ENCODE data around the gene HSF5. TPM values are rescaled to one million over a fixed set of nuclear protein-coding genes. Genes with fewer than 3 reads are reported as not detected.

The HSF5 gene
- total and polyA plus RNA-seq, 2 of the 13 experiments (the other 11 are each of a cell fraction or from before 2014, with no cell fraction given), result not detected

- TF ChIP-seq ZFY (CRISPR knock-in tag; IDR thresholded peaks at IDR 0.05) (peak; percentile 21; the same call in 1 of the 2 replicates), GATAD2A (CRISPR knock-in tag; IDR thresholded peaks at IDR 0.05) (peak; percentile 62), PHB2 (IDR thresholded peaks at IDR 0.05; ENCODE audit: partially characterized antibody) (no peak), CBX5 (CRISPR knock-in tag; IDR thresholded peaks at IDR 0.05; ENCODE audit: borderline replicate concordance) (peak; percentile 67; the same call in 1 of the 2 replicates), ZFP41 (CRISPR knock-in tag; IDR thresholded peaks at IDR 0.05; ENCODE audit: borderline replicate concordance) (no peak), RAD21 (CRISPR knock-in tag; IDR thresholded peaks at IDR 0.05) (peak; percentile 62), MIER3 (CRISPR knock-in tag; IDR thresholded peaks at IDR 0.05; ENCODE audit: borderline replicate concordance) (no peak; the same call in 1 of the 2 replicates), TFAP4 (IDR thresholded peaks at IDR 0.05; ENCODE audit: borderline replicate concordance, low read depth) (peak; percentile 91; the same call in 1 of the 2 replicates), ERF (CRISPR knock-in tag; IDR thresholded peaks at IDR 0.05) (0 out of 2 replicates have a peak, but pooled peaks have one; percentile 24), ZNF607 (CRISPR knock-in tag; IDR thresholded peaks at IDR 0.05; ENCODE audit: borderline replicate concordance) (peak; percentile 43; the same call in 1 of the 2 replicates), MXD1 (CRISPR knock-in tag; IDR thresholded peaks at IDR 0.05) (no peak), FOXJ3 (CRISPR knock-in tag; IDR thresholded peaks at IDR 0.05; ENCODE audit: borderline replicate concordance) (0 out of 2 replicates have a peak, but pooled peaks have one; percentile 27), ZBTB7B (CRISPR knock-in tag; IDR thresholded peaks at IDR 0.05) (peak; percentile 30; the same call in 1 of the 2 replicates), ZNF501 (CRISPR knock-in tag; IDR thresholded peaks at IDR 0.05) (no peak), ZNF263 (CRISPR knock-in tag; IDR thresholded peaks at IDR 0.05) (peak; percentile 50; the same call in 1 of the 2 replicates), MTF1 (CRISPR knock-in tag; IDR thresholded peaks at IDR 0.05) (no peak), SOX6 (IDR thresholded peaks at IDR 0.05) (no peak), SOX6 (CRISPR knock-in tag; IDR thresholded peaks at IDR 0.05) (peak; percentile 34; the same call in 1 of the 2 replicates), ZNF264 (CRISPR knock-in tag; IDR thresholded peaks at IDR 0.05) (0 out of 2 replicates have a peak, but pooled peaks have one; percentile 41), MYC (CRISPR knock-in tag; IDR thresholded peaks at IDR 0.05; ENCODE audit: borderline replicate concordance) (peak; percentile 68), CREM (IDR thresholded peaks at IDR 0.05) (peak; percentile 21), CREM (CRISPR knock-in tag; IDR thresholded peaks at IDR 0.05) (no peak), ZNF792 (CRISPR knock-in tag; IDR thresholded peaks at IDR 0.05) (0 out of 2 replicates have a peak, but pooled peaks have one; percentile 28), ZNF124 (CRISPR knock-in tag; IDR thresholded peaks at IDR 0.05) (peak; percentile 33; the same call in 1 of the 2 replicates), ISL2 (CRISPR knock-in tag; IDR thresholded peaks at IDR 0.05) (0 out of 2 replicates have a peak, but pooled peaks have one; percentile 43)
- TF ChIP-seq, protein P1, sequence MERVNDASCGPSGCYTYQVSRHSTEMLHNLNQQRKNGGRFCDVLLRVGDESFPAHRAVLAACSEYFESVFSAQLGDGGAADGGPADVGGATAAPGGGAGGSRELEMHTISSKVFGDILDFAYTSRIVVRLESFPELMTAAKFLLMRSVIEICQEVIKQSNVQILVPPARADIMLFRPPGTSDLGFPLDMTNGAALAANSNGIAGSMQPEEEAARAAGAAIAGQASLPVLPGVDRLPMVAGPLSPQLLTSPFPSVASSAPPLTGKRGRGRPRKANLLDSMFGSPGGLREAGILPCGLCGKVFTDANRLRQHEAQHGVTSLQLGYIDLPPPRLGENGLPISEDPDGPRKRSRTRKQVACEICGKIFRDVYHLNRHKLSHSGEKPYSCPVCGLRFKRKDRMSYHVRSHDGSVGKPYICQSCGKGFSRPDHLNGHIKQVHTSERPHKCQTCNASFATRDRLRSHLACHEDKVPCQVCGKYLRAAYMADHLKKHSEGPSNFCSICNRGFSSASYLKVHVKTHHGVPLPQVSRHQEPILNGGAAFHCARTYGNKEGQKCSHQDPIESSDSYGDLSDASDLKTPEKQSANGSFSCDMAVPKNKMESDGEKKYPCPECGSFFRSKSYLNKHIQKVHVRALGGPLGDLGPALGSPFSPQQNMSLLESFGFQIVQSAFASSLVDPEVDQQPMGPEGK (CRISPR knock-in tag; IDR thresholded peaks at IDR 0.05), result peak; percentile 14; the same call in 1 of the 2 replicates
- TF ChIP-seq, protein P2, sequence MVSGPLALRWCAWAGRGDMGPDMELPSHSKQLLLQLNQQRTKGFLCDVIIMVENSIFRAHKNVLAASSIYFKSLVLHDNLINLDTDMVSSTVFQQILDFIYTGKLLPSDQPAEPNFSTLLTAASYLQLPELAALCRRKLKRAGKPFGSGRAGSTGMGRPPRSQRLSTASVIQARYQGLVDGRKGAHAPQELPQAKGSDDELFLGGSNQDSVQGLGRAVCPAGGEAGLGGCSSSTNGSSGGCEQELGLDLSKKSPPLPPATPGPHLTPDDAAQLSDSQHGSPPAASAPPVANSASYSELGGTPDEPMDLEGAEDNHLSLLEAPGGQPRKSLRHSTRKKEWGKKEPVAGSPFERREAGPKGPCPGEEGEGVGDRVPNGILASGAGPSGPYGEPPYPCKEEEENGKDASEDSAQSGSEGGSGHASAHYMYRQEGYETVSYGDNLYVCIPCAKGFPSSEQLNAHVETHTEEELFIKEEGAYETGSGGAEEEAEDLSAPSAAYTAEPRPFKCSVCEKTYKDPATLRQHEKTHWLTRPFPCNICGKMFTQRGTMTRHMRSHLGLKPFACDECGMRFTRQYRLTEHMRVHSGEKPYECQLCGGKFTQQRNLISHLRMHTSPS (CRISPR knock-in tag; IDR thresholded peaks at IDR 0.05; ENCODE audit: low read depth), result peak; percentile 87
These were observed 72.7 kb downstream of the HSF5 start (continued) for GRCh38 chr17:58415371-58416055.

Data from HepG2 (cell line).